CD4-positive, alpha-beta T cell treated with Interleukin-6 at 100 ng/mL for 8 hours (primary cell): Measurements from ENCODE around the gene AKAP8.
"Not testable (repeated sequence)": the region's sequence is repeated elsewhere in the genome, so short reads cannot be mapped to it uniquely, and the experiment has no call there.

Source experiments
- DNase-seq: peaks from one replicate; pipeline ENCODE4 v3.0.0-alpha.2; 2020; ENCODE audit warnings: mixed read lengths, low spot score

The AKAP8 gene

GRCh38 chr19:15404097-15404779 is 24.7 kb upstream of the AKAP8 start:
- no peak for DNase-seq

GRCh38 chr19:15403151-15403531 is 23.6 kb upstream of the AKAP8 start:
- no peak for DNase-seq

DNA sequence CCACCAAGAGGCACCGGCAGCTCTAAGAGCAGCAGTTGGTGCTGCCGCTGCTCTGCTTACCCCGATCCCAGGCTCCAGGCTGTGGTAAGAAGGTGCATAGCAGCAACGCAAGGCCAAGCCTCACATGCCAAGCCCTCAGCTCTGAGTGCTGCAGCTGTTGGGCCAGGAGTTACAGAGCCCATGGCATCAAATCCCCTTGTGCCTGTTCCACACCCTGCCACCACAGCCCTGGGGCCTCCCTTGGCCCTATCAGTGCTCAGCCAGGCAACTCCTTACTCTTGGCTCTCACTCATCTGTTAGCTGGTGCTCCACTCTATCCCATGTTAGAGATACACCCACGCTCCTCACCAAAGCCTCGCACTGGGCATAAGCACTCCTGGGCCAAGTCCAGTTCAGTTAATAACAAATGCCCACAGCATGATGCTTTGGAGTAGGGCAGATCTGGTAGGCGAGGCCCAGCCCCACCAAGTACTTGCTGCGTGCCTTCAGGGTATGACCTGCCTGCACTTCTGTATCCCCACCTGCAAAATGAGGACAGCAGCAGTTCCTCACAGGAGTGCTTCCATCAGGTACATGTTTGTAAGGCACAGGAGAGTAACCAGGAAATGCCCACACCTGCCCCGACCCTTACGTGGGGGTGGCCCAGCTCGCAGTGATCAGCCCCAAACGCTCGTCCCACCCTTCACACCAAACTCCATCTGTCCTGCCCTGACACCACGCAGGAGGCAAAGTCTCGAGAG is 23.0 kb upstream of the AKAP8 start:
- no peak for DNase-seq

GRCh38 chr19:15401397-15401710 is 21.8 kb upstream of the AKAP8 start:
- DNase-seq = no peak

DNA sequence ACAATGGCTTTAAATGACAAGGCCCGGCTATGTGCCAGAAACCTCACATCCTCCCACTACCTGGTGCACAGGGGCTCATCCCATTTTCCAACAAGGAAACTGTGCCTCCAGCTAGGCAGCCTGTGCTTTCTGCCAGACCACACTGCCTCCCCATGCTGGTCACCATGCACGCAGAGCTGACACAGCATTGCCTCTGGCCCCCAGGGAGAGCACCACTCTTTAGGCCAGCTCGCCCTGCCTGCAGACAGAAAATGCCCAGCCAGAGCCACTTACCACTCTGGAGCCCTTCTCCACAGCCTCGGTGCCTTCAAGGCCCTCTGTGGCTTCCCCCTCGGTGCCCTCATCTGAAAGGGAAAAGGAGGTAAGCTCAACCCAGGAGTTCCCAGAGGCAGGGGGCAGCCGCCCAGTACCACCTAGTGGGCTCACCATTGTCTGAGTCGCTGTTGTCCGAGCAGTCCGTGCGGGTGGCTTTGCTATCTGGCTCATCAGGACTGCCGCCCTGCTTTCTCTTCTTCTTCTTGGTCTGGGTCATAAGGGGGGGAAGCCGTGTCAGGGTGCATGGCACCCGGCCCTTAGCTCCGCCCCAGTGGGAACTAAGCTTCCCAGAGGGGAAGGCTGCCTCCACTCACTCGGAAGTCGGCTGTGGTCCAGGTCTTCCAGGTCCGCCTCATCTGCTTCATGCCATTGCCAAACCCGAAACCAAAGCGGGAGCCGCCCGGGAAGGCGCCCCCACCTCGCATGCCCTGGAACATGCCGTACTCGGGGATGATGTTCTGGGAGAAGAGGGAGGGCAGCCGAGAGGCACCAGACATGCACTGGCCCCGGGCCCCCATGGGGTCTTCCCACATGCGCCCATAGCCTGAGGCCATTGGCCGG is 21.2 kb upstream of the AKAP8 start:
- DNase-seq = no peak

- DNase-seq = no peak
Observed at GRCh38 chr19:15399635-15400034, 20.0 kb upstream of the AKAP8 start.

DNA sequence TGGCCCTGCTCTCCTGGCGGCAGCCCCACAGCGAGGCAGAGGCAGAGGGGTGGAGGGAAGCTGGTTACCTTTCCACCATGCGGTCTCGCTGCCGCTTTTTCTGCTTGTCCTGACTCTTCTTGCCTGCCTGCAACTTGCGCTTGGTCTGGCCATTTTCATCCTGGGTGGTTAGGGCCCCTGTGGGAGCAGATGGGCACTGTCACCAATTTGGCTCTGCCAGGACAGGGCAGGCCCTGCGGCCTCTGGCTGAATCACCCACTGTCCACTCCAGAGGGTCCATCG is 19.6 kb upstream of the AKAP8 start:
- DNase-seq = no peak

GRCh38 chr19:15398501-15399233 is 19.1 kb upstream of the AKAP8 start:
- DNase-seq = no peak

DNA sequence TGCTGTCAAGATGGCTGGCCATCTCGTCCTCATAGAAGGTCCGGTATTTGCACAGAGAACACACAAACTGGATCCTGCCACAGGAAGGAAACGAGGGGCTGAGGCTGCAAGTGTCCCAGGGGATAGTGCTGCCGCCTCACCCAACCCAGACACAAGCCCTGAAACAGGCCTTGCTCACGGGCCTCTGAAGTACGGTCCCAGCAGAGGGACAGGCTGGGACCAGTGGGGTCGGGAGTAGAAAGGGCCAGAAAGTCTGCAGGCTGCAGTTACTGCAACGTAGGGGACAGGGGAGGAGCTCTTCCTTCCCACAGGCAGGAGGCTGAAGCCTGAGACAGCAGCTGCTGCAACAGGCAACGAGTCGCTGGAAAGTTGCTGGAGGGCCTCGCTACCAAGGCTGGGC is 18.2 kb upstream of the AKAP8 start:
- no peak for DNase-seq

DNA sequence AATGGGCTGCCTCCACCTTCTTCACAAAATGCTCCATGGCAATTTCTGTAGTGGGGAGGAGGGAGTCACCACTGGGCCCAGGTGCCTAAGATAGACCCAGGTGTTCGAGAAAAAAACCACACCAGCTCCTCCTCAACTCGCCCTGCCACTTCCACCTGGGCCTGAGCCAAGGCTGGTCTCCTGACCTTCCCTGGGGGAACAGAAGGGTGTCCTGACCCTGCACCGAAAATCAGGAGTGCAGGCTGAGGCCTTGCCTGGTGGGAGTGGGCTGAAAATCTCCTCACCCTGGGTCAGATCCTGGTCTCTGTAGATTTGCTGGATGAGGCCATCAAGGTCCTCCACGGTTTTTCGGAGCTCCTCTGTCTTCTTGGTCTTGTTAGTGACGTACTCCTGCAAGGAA is 17.6 kb upstream of the AKAP8 start:
- no peak for DNase-seq

DNA sequence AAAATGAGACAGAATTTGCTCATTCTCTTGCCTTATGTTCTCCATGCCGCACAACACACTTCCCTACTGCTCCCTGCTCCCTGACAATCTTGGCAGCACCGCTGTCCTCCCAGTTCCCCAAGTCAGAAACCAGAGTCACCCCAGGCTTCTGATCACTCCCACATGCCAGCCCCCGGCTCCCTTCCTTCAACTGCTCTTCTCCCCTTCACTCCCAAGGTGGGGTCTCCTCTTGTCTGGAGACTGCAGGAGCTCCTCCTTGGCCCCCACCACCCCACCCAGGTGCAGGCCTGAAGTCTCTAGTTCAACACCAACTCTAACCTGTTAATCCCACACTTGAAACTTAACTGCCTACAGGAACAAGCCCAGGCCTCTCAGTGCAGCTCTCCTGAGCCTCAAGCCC is 16.8 kb upstream of the AKAP8 start:
- no peak for DNase-seq

DNA sequence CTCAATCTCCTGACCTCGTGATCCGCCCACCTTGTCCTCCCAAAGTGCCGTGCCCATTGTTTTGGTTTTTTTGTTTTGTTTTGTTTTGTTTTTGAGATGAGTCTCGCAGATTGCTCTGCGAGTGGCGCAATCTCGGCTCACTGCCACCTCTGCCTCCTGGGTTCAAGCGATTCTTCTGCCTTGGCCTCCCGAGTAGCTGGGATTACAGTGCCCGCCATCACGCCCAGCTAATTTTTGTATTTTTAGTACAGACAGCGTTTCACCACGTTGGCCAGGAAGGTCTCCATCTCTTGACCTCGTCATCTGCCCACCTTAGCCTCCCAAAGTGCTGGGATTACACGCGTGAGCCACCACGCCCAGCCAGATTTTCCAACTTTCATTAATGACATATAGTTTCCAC is 15.7 kb upstream of the AKAP8 start:
- DNase-seq = not testable (repeated sequence)

GRCh38 chr19:15394426-15394825 is 14.8 kb upstream of the AKAP8 start:
- no peak for DNase-seq

GRCh38 chr19:15393963-15394362 is 14.4 kb upstream of the AKAP8 start:
- DNase-seq = no peak

GRCh38 chr19:15390814-15391213 is 11.2 kb upstream of the AKAP8 start:
- DNase-seq = no peak

DNA sequence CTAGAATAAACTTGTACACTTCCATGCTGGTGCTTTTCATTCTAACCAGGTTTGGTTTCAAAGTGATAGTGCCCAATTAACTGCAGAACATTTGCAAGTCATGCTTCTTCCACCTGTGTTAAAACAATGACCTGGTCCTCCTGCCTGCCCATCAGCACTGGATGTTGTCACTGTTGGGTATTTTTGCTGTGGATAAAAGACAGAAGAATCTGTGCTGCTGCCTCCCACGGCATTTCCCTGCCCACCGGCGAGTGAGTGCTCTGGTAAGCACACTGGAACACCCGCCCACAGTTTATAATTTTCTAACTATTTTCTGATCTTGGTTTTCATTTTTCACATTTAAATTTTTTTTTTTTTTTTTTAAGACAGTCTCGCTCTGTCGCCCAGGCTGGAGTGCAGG is 2.3 kb upstream of the AKAP8 start:
- DNase-seq = no peak

DNA sequence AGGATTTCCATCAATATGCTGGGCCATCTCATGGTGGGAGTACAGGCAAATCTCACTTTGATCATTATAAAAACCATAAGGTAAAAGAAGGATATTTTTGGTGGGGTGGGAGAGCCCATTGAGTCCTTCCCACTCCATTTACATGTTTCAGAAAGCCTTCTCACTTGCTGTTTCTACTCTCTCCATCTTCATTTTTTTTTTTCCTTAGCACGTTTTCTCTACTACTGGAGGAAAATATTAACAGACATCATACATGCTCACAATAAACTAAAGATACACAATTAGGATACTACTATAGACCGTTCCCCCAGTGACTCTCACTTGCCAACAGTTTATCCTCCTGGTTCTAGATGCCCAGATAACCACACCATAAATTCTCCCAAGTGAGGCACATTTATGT is 1.8 kb upstream of the AKAP8 start:
- no peak for DNase-seq

DNA sequence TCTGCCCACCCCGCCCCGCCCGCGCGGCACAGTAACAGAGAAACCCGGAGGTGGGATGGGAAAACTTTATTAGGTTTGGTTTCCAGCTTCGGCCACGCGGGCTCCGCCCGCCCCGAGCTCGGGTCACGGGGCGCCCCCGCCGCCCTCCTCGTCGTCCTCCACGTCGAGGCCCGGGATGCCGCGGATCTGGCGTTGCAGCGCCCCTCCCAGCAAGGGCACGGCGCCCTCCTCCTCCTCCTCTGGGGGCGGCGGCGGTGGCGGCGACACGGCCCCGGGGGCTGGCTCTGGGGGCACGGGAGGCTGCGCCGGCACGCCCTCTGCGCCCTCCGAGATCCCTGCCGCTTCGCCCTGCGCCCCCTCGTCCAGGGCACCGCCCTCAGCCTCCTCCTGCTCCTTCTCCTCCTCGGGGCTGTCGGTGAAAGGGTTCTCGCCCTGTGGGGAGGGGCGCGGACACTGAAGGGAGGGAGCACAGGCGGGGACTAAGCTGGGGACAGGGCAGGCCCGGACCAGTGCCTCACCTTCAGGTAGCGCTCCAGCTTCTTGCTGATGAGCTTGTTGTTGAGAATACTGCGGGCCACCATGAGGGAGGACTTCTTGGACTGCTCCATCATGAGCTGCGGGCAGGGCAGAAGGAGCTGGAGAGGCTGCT is 536 bp upstream of the AKAP8 start:
- DNase-seq = no peak

DNA sequence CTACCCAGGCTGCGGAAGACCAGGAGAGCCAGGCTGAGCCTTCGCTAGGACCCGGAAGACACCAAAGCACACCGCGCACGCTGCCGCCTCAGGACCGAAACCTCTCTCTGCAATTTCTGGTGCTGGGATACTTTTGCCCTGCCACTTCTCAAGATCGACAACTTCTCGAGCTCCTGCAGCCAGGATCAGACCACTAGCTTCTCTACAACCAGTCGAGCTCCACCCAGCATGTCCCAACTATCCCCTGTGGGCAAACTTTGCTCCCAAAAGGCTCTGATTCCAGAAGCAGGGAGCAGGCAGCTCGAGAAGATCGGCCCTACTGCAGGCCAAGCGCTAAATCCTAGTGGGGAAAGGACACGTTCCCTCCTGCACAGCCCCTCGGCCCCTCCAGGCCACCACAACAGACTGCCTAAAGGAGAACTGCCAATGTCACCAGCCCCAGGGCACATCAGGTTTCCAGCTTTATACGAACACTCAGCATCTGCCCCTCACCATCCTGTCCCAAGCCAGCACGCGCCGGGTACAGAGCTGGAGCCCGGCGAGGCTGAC is 979 bp downstream of the AKAP8 start:
- DNase-seq = peak; percentile 45

DNA sequence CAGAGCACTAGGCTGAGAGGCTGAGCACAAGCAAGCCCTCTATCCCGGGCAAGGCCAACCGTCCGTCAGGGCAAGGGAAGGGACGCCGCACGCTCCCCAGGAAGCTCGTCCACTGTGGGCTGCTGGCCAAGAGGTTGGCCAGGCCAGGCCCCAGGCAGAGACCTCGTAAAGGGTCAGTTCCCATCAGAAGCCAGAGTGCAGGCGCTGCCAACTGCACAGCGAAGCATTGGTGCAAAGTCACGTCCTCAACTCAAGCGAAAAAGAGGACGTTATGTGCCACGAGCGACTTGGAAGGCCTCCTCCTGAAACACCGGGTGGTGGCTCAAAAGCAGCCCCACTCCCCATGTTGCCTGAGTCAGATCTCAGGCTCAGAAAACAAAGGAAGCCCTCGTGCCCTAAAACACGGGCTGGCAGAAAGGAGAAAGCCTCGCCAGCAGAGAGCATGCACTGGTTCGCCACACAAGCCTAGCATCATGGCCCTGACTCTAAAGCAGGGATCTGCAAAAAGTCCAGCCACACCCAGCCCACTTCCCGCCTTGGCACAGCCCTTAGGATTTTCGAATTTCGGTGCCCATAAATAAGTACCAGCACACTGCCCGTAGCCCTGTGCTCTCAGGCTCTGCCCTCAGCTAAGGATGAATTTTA is 4.7 kb downstream of the AKAP8 start:
- no peak for DNase-seq

- DNase-seq = no peak
Observed at GRCh38 chr19:15374105-15374651, 5.4 kb downstream of the AKAP8 start.
